Suppressor macrophage (primary cell): ENCODE data around the gene C9orf43.
"Not testable (repeated sequence)": the region's sequence is repeated elsewhere in the genome, so short reads cannot be mapped to it uniquely, and the experiment has no call there.

Source experiments
- DNase-seq, 4 experiments: peaks; one replicate each; pipeline ENCODE4 v3.0.0-alpha.2; 2020 to 2022

The C9orf43 gene

GRCh38 chr9:113381909-113382411, 28.6 kb upstream of the C9orf43 start:
- peak in 3 of 4 experiments; percentile 11 to 23 (median 16) for DNase-seq

- DNase-seq = peak in 2 of 4 experiments; percentile 40 to 47
These were observed 23.8 kb upstream of the C9orf43 start for GRCh38 chr9:113386571-113387393.

- DNase-seq = no peak
These were observed 22.9 kb upstream of the C9orf43 start for GRCh38 chr9:113387560-113388230.

GRCh38 chr9:113388833-113389232, 21.7 kb upstream of the C9orf43 start:
- no peak for DNase-seq

GRCh38 chr9:113389451-113389850, 21.1 kb upstream of the C9orf43 start:
- no peak for DNase-seq

GRCh38 chr9:113390192-113390960, 20.2 kb upstream of the C9orf43 start:
- no peak for DNase-seq

- DNase-seq = no peak
These were observed 18.6 kb upstream of the C9orf43 start for GRCh38 chr9:113391917-113392316.

- no peak for DNase-seq
These were observed 17.3 kb upstream of the C9orf43 start for GRCh38 chr9:113393281-113393680.

- DNase-seq = no peak
These were observed 15.3 kb upstream of the C9orf43 start for GRCh38 chr9:113395000-113395861.

GRCh38 chr9:113397203-113397631, 13.3 kb upstream of the C9orf43 start:
- no peak for DNase-seq

- DNase-seq = no peak
These were observed 11.8 kb upstream of the C9orf43 start for GRCh38 chr9:113398796-113399195.

GRCh38 chr9:113399646-113400200, 10.8 kb upstream of the C9orf43 start:
- DNase-seq = no peak

GRCh38 chr9:113401027-113401792, 9.3 kb upstream of the C9orf43 start, which contains the start of gene ALAD:
ALAD (minus strand) TSS chr9:113401284; CDS start chr9:113393559, 7,725 bp downstream.
- peak; percentile 100 for DNase-seq

- peak; percentile 51 to 84 (median 68) for DNase-seq
These were observed 6.9 kb upstream of the C9orf43 start for GRCh38 chr9:113403646-113404045.

- DNase-seq = not testable (repeated sequence)
These were observed 4.2 kb upstream of the C9orf43 start for GRCh38 chr9:113406353-113406752.

- DNase-seq = peak; percentile 65 to 81 (median 78)
These were observed 3.6 kb upstream of the C9orf43 start for GRCh38 chr9:113406873-113407511.

GRCh38 chr9:113409481-113409880, 1.1 kb upstream of the C9orf43 start:
- no peak for DNase-seq

GRCh38 chr9:113409883-113410206, 702 bp upstream of the C9orf43 start:
- no peak for DNase-seq

GRCh38 chr9:113416149-113416721, 5.7 kb downstream of the C9orf43 start:
- DNase-seq = peak; percentile 69 to 87 (median 80)

GRCh38 chr9:113417370-113417769, 6.8 kb downstream of the C9orf43 start:
- peak; percentile 19 to 48 (median 43) for DNase-seq
